Measurements from ENCODE around the gene PRSS57.

PRSS57 gene

GRCh38 chr19:638906-639252 is 56.4 kb downstream of the PRSS57 start:
- no peak for DNase-seq (ENCODE audit: low spot score)

Data from RKO (cell line).